ENCODE measurements around the gene HIVEP1. TPM values are rescaled to one million over a fixed set of nuclear protein-coding genes. Genes with fewer than 3 reads are reported as not detected.
A peak's percentile ranks its signal among the peaks of the same experiment; 100 is the strongest.

Gene HIVEP1
- total RNA-seq, 1 experiment from 2014 or later = 24.2 TPM

DNA sequence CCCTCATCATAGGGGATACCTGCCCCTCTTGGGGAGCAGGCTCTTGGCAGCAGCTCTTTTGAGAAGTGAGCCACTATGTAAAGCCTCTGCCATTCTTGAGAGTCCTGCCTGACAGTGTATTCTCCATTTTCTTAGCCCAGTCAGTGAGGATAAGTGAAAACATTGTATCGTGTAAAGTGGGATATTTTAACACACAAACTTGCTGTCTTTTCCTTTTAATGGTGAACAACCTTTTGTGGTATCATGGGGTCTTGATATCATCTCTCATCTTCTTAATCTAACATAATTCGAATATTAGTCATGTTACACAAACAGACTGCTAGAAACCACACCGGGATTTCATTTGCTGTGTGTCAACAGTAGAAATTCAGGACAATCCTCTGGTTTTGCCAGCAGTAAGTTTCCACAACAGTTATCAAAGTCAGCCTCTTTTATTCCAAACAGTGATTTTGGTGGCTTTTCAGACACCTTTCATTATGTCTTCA lies 136.2 kb downstream of the HIVEP1 start:
- no peaks in the 10 kb centered on the region for H3K9me3 ChIP-seq (ENCODE audit: insufficient read depth, low read depth)
- POLR2A ChIA-PET (ENCODE audit: unreplicated experiment) = interaction anchor here (0.6 kb wide), 1 partner anchor 83 kb away, joined by 3 read pairs; no protein-coding TSS in a partner anchor
- no peaks in the 10 kb centered on the region for H3K27me3 ChIP-seq (ENCODE audit: insufficient read depth, low read depth)
- H3K9me2 ChIP-seq (ENCODE audit: insufficient read depth) = no peaks in the 10 kb centered on the region
- H3F3A ChIP-seq (ENCODE audit: insufficient read depth, low read depth) = peaks cover 34% of the 10 kb centered on the region
- peak; percentile 22 to 90 for DNase-seq
- TF ChIP-seq, protein P1, sequence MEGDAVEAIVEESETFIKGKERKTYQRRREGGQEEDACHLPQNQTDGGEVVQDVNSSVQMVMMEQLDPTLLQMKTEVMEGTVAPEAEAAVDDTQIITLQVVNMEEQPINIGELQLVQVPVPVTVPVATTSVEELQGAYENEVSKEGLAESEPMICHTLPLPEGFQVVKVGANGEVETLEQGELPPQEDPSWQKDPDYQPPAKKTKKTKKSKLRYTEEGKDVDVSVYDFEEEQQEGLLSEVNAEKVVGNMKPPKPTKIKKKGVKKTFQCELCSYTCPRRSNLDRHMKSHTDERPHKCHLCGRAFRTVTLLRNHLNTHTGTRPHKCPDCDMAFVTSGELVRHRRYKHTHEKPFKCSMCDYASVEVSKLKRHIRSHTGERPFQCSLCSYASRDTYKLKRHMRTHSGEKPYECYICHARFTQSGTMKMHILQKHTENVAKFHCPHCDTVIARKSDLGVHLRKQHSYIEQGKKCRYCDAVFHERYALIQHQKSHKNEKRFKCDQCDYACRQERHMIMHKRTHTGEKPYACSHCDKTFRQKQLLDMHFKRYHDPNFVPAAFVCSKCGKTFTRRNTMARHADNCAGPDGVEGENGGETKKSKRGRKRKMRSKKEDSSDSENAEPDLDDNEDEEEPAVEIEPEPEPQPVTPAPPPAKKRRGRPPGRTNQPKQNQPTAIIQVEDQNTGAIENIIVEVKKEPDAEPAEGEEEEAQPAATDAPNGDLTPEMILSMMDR (conservative IDR thresholded peaks at IDR 0.05) = no peak
- no peak for TF ChIP-seq EZH2 (IDR thresholded peaks at IDR 0.05; ENCODE audit: low read depth)
- no peaks in the 10 kb centered on the region for H3K79me2 ChIP-seq (ENCODE audit: low read depth)
- intact Hi-C loops (cut with micrococcal nuclease; ENCODE audit: unreplicated experiment) = loop anchor here (5.0 to 10.0 kb wide), 3 partner anchors 136 to 491 kb away; partner anchors contain the start of gene HIVEP1
- no peak overlapping the region for H3K4me3 ChIP-seq
- peak overlapping the region; percentile 52 for H3K4me2 ChIP-seq
- H3K36me3 ChIP-seq (ENCODE audit: low read depth) = no peaks in the 10 kb centered on the region
- no peak overlapping the region for H2AFZ ChIP-seq
- no TSS peak for BruUV-seq (replicated peaks)
- CTCF ChIA-PET = no interaction called here
- no peaks in the 10 kb centered on the region for H4K20me1 ChIP-seq (ENCODE audit: insufficient read depth)
- H3K27ac ChIP-seq = peak overlapping the region; percentile 67
- H3K4me1 ChIP-seq (replicated peaks; ENCODE audit: insufficient read depth) = peaks cover 30% of the 10 kb centered on the region

DNA sequence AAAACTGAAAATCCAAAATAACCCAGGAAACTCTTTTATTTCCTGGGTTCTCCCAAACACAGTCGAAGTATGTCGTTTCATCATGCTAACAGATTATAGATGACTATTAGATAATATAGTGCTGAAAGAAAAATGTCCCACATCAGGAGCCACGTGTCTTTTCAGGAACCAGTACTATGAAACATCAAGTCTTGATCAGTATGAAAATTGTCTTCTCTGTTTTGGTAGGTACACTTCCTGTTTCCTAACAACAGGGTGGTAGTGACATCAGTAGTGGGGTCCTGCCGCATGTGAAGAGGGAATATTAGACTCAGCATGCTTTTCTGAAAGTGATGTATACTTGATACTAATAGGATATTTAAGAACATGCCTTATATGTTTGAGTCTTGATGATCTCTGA lies 136.7 kb downstream of the HIVEP1 start:
- ChIA-PET CTCF (no interaction called here), POLR2A (ENCODE audit: unreplicated experiment) (no interaction called here)
- no peak overlapping the region for H2AFZ ChIP-seq
- TF ChIP-seq, protein P1 (conservative IDR thresholded peaks at IDR 0.05) = no peak
- TF ChIP-seq EZH2 (IDR thresholded peaks at IDR 0.05; ENCODE audit: low read depth) = no peak
- H3K9me2 ChIP-seq (ENCODE audit: insufficient read depth) = no peaks in the 10 kb centered on the region
- H4K20me1 ChIP-seq (ENCODE audit: insufficient read depth) = no peaks in the 10 kb centered on the region
- intact Hi-C loops (cut with micrococcal nuclease; ENCODE audit: unreplicated experiment) = loop anchor here (5.0 to 10.0 kb wide), 3 partner anchors 137 to 492 kb away; partner anchors contain the start of gene HIVEP1
- peaks cover 34% of the 10 kb centered on the region for H3F3A ChIP-seq (ENCODE audit: insufficient read depth, low read depth)
- H3K27ac ChIP-seq = peak overlapping the region; percentile 67
- no TSS peak for BruUV-seq (replicated peaks)
- DNase-seq = peak in 1 of 2 experiments; percentile 68
- no peak overlapping the region for H3K4me3 ChIP-seq
- H3K4me2 ChIP-seq = peak overlapping the region; percentile 52
- no peaks in the 10 kb centered on the region for H3K79me2 ChIP-seq (ENCODE audit: low read depth)
- H3K9me3 ChIP-seq (ENCODE audit: insufficient read depth, low read depth) = no peaks in the 10 kb centered on the region
- H3K27me3 ChIP-seq (ENCODE audit: insufficient read depth, low read depth) = no peaks in the 10 kb centered on the region
- peaks cover 30% of the 10 kb centered on the region for H3K4me1 ChIP-seq (replicated peaks; ENCODE audit: insufficient read depth)
- H3K36me3 ChIP-seq (ENCODE audit: low read depth) = no peaks in the 10 kb centered on the region

DNA sequence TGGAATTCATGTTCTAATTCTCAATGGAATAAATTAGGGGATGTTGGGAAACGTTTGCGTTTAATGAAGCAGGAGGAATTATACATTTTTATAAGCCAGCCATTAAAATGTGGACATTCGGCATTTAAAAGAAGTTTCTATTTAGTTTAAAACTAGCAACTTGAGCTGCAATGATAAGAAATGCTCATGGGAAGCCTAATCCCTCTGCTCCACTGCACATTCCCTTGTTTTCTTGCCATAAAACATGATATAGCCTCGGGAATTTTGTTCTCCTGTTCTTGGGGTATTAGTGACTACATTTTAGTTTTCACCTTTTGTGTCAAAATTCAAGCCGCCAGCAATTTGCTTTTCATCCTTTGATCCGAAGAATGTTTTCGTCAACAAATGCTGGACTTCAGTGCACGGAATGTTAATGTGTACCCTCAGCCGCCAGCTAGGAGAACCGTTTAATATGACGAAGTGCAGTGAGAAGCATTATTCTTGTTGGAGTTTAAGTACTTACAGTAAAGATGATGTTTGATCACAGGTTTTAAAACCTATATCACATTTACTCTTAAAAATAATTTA lies 137.9 kb downstream of the HIVEP1 start:
- intact Hi-C loops (cut with micrococcal nuclease; ENCODE audit: unreplicated experiment) = loop anchor here (2.0 to 10.0 kb wide), 4 partner anchors 138 to 493 kb away; partner anchors contain the start of gene HIVEP1
- Histone ChIP-seq H3K36me3 (ENCODE audit: low read depth) (no peaks in the 10 kb centered on the region), H3K9me2 (ENCODE audit: insufficient read depth) (no peaks in the 10 kb centered on the region), H3K4me3 (no peak overlapping the region), H4K20me1 (ENCODE audit: insufficient read depth) (no peaks in the 10 kb centered on the region), H3K27ac (no peak overlapping the region), H3K9me3 (ENCODE audit: insufficient read depth, low read depth) (no peaks in the 10 kb centered on the region), H3K79me2 (ENCODE audit: low read depth) (no peaks in the 10 kb centered on the region), H3K4me2 (no peak overlapping the region), H2AFZ (no peak overlapping the region), H3K4me1 (replicated peaks; ENCODE audit: insufficient read depth) (peaks cover 30% of the 10 kb centered on the region), H3K27me3 (ENCODE audit: insufficient read depth, low read depth) (no peaks in the 10 kb centered on the region), H3F3A (ENCODE audit: insufficient read depth, low read depth) (peaks cover 34% of the 10 kb centered on the region)
- TF ChIP-seq, protein P1 (conservative IDR thresholded peaks at IDR 0.05) = no peak
- TF ChIP-seq EZH2 (IDR thresholded peaks at IDR 0.05; ENCODE audit: low read depth) = no peak
- DNase-seq = no peak
- BruUV-seq (replicated peaks) = no TSS peak
- ChIA-PET POLR2A (ENCODE audit: unreplicated experiment) (no interaction called here), CTCF (interaction anchor here (0.6 kb wide), 1 partner anchor 728 kb away, joined by 3 read pairs; no protein-coding TSS in a partner anchor)

All from PC-9 (cell line).